T-cell (primary cell): Measurements from ENCODE around the gene MLLT6. TPM values are rescaled to one million over a fixed set of nuclear protein-coding genes. Genes with fewer than 3 reads are reported as not detected.

Experiments used
- ATAC-seq, 4 experiments: fragments of 200-7000 bp in 3 of 4; fragments of 150-1000 bp in 1 of 4; cut with Tn5 transposase; replicated peaks in 1 of 4; 1 replicate in 3 of 4; 2 replicates in 1 of 4; pipeline ENCODE4 v1.10.0; 2021; ENCODE audit warnings: moderate library complexity in 3 of 4, mild to moderate bottlenecking in 2 of 4, moderate number of reproducible peaks in 1 of 4
- CTCF ChIA-PET, 2 donors: fragments of 300-600 bp; sonication (Branson Sonifier 250); formaldehyde crosslinking; loops; one replicate each; lab custom pipeline; 2022; ENCODE audit warnings: antibody characterized with exemption in 2 of 2; lab: Charles Lee
- POLR2A ChIA-PET, 2 donors: fragments of 300-600 bp; sonication (Branson Sonifier 250); formaldehyde crosslinking; loops; one replicate each; lab custom pipeline; 2022; ENCODE audit warnings: antibody characterized with exemption in 2 of 2; lab: Charles Lee
- DNase-seq, 35 experiments: peaks; one replicate each; pipeline versions ENCODE4 v3.0.0 to v3.0.0-alpha.2; 2013 to 2023
- H3K27ac ChIP-seq: one replicate; pipeline ENCODE4 v1.5.1; 2013; ENCODE audit warnings: low read length
- H3K27me3 ChIP-seq, 2 experiments: replicated peaks in 1 of 2; 1 replicate in 1 of 2; 2 replicates in 1 of 2; pipeline versions ENCODE4 v1.6.1 to v1.7.0; 2013; ENCODE audit warnings: low read length in 1 of 2, mixed read lengths in 1 of 2; ENCODE audit not compliant: control insufficient read depth in 2 of 2, insufficient read depth in 2 of 2; ENCODE audit errors: extremely low read depth in 1 of 2
- H3K36me3 ChIP-seq, 2 donors: 1 replicate in 1 of 2; 2 replicates in 1 of 2; pipeline versions ENCODE4 v1.6.1 to v1.7.0; 2013; ENCODE audit warnings: low read length in 1 of 2; ENCODE audit not compliant: control insufficient read depth in 2 of 2, insufficient read depth in 1 of 2; ENCODE audit errors: extremely low read depth in 1 of 2
- H3K4me1 ChIP-seq, 2 experiments: 1 replicate in 1 of 2; 2 replicates in 1 of 2; pipeline versions ENCODE4 v1.6.1 to v1.7.0; 2013; ENCODE audit warnings: low read length in 2 of 2, mixed read lengths in 1 of 2; ENCODE audit not compliant: insufficient read depth in 2 of 2, control insufficient read depth in 1 of 2; ENCODE audit errors: extremely low read depth in 1 of 2
- H3K4me3 ChIP-seq, 2 donors: 1 replicate in 1 of 2; 2 replicates in 1 of 2; pipeline versions ENCODE4 v1.5.1 to v1.7.0; 2013; ENCODE audit warnings: mild to moderate bottlenecking in 2 of 2, low read length in 1 of 2, moderate library complexity in 1 of 2; ENCODE audit not compliant: control insufficient read depth in 1 of 2; ENCODE audit errors: extremely low read depth in 1 of 2
- H3K9me3 ChIP-seq: 2 replicates; pipeline ENCODE4 v1.7.0; 2013
- H3K27ac Mint-ChIP-seq, 2 donors: one replicate each; pipeline ENCODE4 v1.8.0; 2020 to 2021; ENCODE audit warnings: mild to moderate bottlenecking in 2 of 2, mixed read lengths in 2 of 2
- H3K27me3 Mint-ChIP-seq, 2 donors: one replicate each; pipeline ENCODE4 v1.8.0; 2021 to 2022; ENCODE audit warnings: mixed read lengths in 2 of 2
- H3K36me3 Mint-ChIP-seq: one replicate; pipeline ENCODE4 v1.8.0; 2021; ENCODE audit warnings: mixed read lengths
- H3K4me1 Mint-ChIP-seq, 3 donors: one replicate each; pipeline ENCODE4 v1.8.0; 2020 to 2022; ENCODE audit warnings: mixed read lengths in 3 of 3, mild to moderate bottlenecking in 1 of 3
- H3K4me3 Mint-ChIP-seq, 3 donors: one replicate each; pipeline ENCODE4 v1.8.0; 2020 to 2022; ENCODE audit warnings: mild to moderate bottlenecking in 3 of 3, mixed read lengths in 3 of 3, moderate library complexity in 3 of 3
- H3K9me3 Mint-ChIP-seq, 3 donors: one replicate each; pipeline ENCODE4 v1.8.0; 2020 to 2022; ENCODE audit warnings: mixed read lengths in 3 of 3
- WGBS: methylation state at CpG from one replicate; pipeline ENCODE4 v1.1.5; 2013; ENCODE audit warnings: missing lambda C conversion rate; ENCODE audit not compliant: insufficient coverage; 5-methylcytosine and 5-hydroxymethylcytosine counted together
- total RNA-seq, 35 experiments: library from RNA in 6 of 35; stranded (reverse) in 6 of 35; fragments of 120-200 nt in 1 of 35; gene quantifications; one replicate each; pipeline versions ENCODE4 v1.2.1 to v1.2.4 and lab custom pipeline; 2013 to 2026

Gene MLLT6
- total RNA-seq, 5 donors from 2014 or later (not counting 1 experiment from before 2014, with no cell fraction given) = 412 to 506 (median 480) TPM

- ATAC-seq (no peak), DNase-seq (no peak)
- no peak overlapping the region for H3K27ac ChIP-seq
- Mint-ChIP-seq H3K27me3 (peaks cover 0 to 21% of the 10 kb centered on the region in 2 donors), H3K27ac (no peak overlapping the region), H3K36me3 (no peaks in the 10 kb centered on the region), H3K4me3 (no peak overlapping the region), H3K4me1 (peaks cover 7 to 13% (median 11%) of the 10 kb centered on the region in 3 donors), H3K9me3 (no peaks in the 10 kb centered on the region)
- peaks cover 0 to 13% of the 10 kb centered on the region in 2 experiments for H3K4me1 ChIP-seq
- peaks cover 0 to 48% of the 10 kb centered on the region in 2 experiments for H3K27me3 ChIP-seq
- H3K4me3 ChIP-seq = no peak overlapping the region
- ChIA-PET POLR2A (no interaction called here), CTCF (no interaction called here)
- no peaks in the 10 kb centered on the region for H3K36me3 ChIP-seq
- WGBS = 79% methylated on average over 2 of the region's 14 CpGs
- no peaks in the 10 kb centered on the region for H3K9me3 ChIP-seq
These were observed 34.2 kb downstream of the MLLT6 start for GRCh38 chr17:38739305-38739704.

- Histone ChIP-seq H3K27ac (no peak overlapping the region), H3K9me3 (no peaks in the 10 kb centered on the region), H3K4me1 (peaks cover 0 to 7% of the 10 kb centered on the region in 2 experiments), H3K36me3 (no peaks in the 10 kb centered on the region), H3K27me3 (peaks cover 0 to 54% of the 10 kb centered on the region in 2 experiments), H3K4me3 (no peak overlapping the region)
- Mint-ChIP-seq H3K4me3 (no peak overlapping the region), H3K36me3 (no peaks in the 10 kb centered on the region), H3K9me3 (no peaks in the 10 kb centered on the region), H3K27ac (no peak overlapping the region), H3K4me1 (peaks cover 3 to 5% (median 4%) of the 10 kb centered on the region in 3 donors), H3K27me3 (peaks cover 0 to 28% of the 10 kb centered on the region in 2 donors)
- ChIA-PET CTCF (no interaction called here), POLR2A (no interaction called here)
- ATAC-seq = no peak
- WGBS = 85% methylated on average over 4 of the region's 19 CpGs
- DNase-seq = no peak
These were observed 35.0 kb downstream of the MLLT6 start for GRCh38 chr17:38740044-38740443.

- DNase-seq (no peak), ATAC-seq (no peak)
- peaks cover 0 to 2% (median 0%) of the 10 kb centered on the region in 3 donors for H3K4me1 Mint-ChIP-seq
- Histone ChIP-seq H3K27me3 (peaks cover 0 to 60% of the 10 kb centered on the region in 2 experiments), H3K4me3 (no peak overlapping the region), H3K36me3 (no peaks in the 10 kb centered on the region), H3K27ac (no peak overlapping the region), H3K9me3 (no peaks in the 10 kb centered on the region), H3K4me1 (peaks cover 0 to 1% of the 10 kb centered on the region in 2 experiments)
- H3K27me3 Mint-ChIP-seq = peaks cover under 1 to 30% of the 10 kb centered on the region in 2 donors
- POLR2A ChIA-PET = no interaction called here
- H3K9me3 Mint-ChIP-seq = no peaks in the 10 kb centered on the region
- no peak overlapping the region for H3K4me3 Mint-ChIP-seq
- no peak overlapping the region for H3K27ac Mint-ChIP-seq
- CTCF ChIA-PET = no interaction called here
- H3K36me3 Mint-ChIP-seq = no peaks in the 10 kb centered on the region
- 88% methylated on average over 2 of the region's 4 CpGs for WGBS
These were observed 35.7 kb downstream of the MLLT6 start for GRCh38 chr17:38740806-38741205.

- H3K4me3 Mint-ChIP-seq = no peak overlapping the region
- Histone ChIP-seq H3K27ac (no peak overlapping the region), H3K36me3 (no peaks in the 10 kb centered on the region), H3K4me3 (no peak overlapping the region), H3K4me1 (peaks cover 3 to 5% of the 10 kb centered on the region in 2 experiments), H3K27me3 (peaks cover 0 to 67% of the 10 kb centered on the region in 2 experiments), H3K9me3 (no peaks in the 10 kb centered on the region)
- ATAC-seq (no peak), DNase-seq (no peak)
- peaks cover 6 to 8% (median 6%) of the 10 kb centered on the region in 3 donors for H3K4me1 Mint-ChIP-seq
- ChIA-PET CTCF (no interaction called here), POLR2A (no interaction called here)
- WGBS = 78% methylated on average over 4 of the region's 5 CpGs
- H3K27me3 Mint-ChIP-seq = peaks cover 7 to 37% of the 10 kb centered on the region in 2 donors
- H3K9me3 Mint-ChIP-seq = no peaks in the 10 kb centered on the region
- no peaks in the 10 kb centered on the region for H3K36me3 Mint-ChIP-seq
- H3K27ac Mint-ChIP-seq = no peak overlapping the region
These were observed 36.4 kb downstream of the MLLT6 start for GRCh38 chr17:38741461-38741860.

- Histone ChIP-seq H3K27ac (no peak overlapping the region), H3K9me3 (no peaks in the 10 kb centered on the region), H3K27me3 (peaks cover 0 to 72% of the 10 kb centered on the region in 2 experiments), H3K36me3 (no peaks in the 10 kb centered on the region), H3K4me1 (peaks cover 8 to 9% of the 10 kb centered on the region in 2 experiments), H3K4me3 (no peak overlapping the region)
- ATAC-seq (no peak), DNase-seq (no peak)
- Mint-ChIP-seq H3K36me3 (no peaks in the 10 kb centered on the region), H3K4me3 (no peak overlapping the region), H3K27ac (no peak overlapping the region), H3K9me3 (no peaks in the 10 kb centered on the region), H3K4me1 (peaks cover 10 to 13% (median 11%) of the 10 kb centered on the region in 3 donors), H3K27me3 (peaks cover 12 to 42% of the 10 kb centered on the region in 2 donors)
- CTCF ChIA-PET = no interaction called here
- WGBS = 91% methylated on average over 5 of the region's 7 CpGs
- POLR2A ChIA-PET = no interaction called here
These were observed 36.9 kb downstream of the MLLT6 start for GRCh38 chr17:38741921-38742410.

GRCh38 chr17:38742411-38743308, 37.6 kb downstream of the MLLT6 start:
- H3K27ac Mint-ChIP-seq = no peak overlapping the region

More at GRCh38 chr17:38742411-38743308, 37.6 kb downstream of the MLLT6 start:
- POLR2A ChIA-PET = no interaction called here
- Histone ChIP-seq H3K9me3 (no peaks in the 10 kb centered on the region), H3K27me3 (peaks cover 0 to 78% of the 10 kb centered on the region in 2 experiments), H3K36me3 (no peaks in the 10 kb centered on the region), H3K4me1 (peaks cover 15 to 16% of the 10 kb centered on the region in 2 experiments), H3K27ac (no peak overlapping the region), H3K4me3 (no peak overlapping the region)
- peaks cover 15 to 42% of the 10 kb centered on the region in 2 donors for H3K27me3 Mint-ChIP-seq
- no peak overlapping the region for H3K4me3 Mint-ChIP-seq
- WGBS = 67% methylated on average over 14 of the region's 22 CpGs
- H3K36me3 Mint-ChIP-seq = no peaks in the 10 kb centered on the region
- peaks cover 10 to 13% (median 12%) of the 10 kb centered on the region in 3 donors for H3K4me1 Mint-ChIP-seq
- ATAC-seq (peak in 1 of 4 experiments; percentile 60), DNase-seq (no peak)
- H3K9me3 Mint-ChIP-seq = no peaks in the 10 kb centered on the region
- CTCF ChIA-PET = interaction anchor here in 1 of 2 donors (0.6 kb wide), 1 partner anchor 32 kb away, joined by 3 read pairs; no protein-coding TSS in a partner anchor
